K562 (cell line): ENCODE results near the gene DCUN1D3. TPM values are rescaled to one million over a fixed set of nuclear protein-coding genes. Genes with fewer than 3 reads are reported as not detected.

Experiments used
- ATAC-seq: fragments of 200-7000 bp; cut with Tn5 transposase; 3 replicates; pipeline ENCODE4 v1.9.1; 2020; ENCODE audit warnings: moderate library complexity
- BruUV-seq: library from RNA; stranded (reverse); fragments of 400-500 nt; replicated peaks from 2 replicates; lab custom pipeline; 2021; lab: Mats Ljungman, UMichigan
- CTCF ChIA-PET: fragments of 300-600 bp; formaldehyde crosslinking; extraction: SDS; loops from one replicate; lab custom pipeline; 2021; ENCODE audit warnings: low intra/inter-chr PET ratio; lab: Yijun Ruan, JAX
- POLR2A ChIA-PET: fragments of 300-600, 350-650 bp; sonication (Branson Sonifier 250); formaldehyde crosslinking; extraction: SDS; loops from one replicate; lab custom pipeline; 2021; ENCODE audit warnings: antibody characterized with exemption, inconsistent platforms; lab: Yijun Ruan, JAX
- DNase-seq, 4 experiments: peaks; one replicate each; pipeline versions ENCODE4 v3.0.0 to v3.0.0-alpha.2; 2011 to 2018; ENCODE audit warnings: low spot score in 3 of 4, mixed read lengths in 3 of 4; ENCODE audit errors: extremely low read depth in 1 of 4
- FAIRE-seq: peaks from 2 replicates; lab custom pipeline; 2011; peaks lifted over from hg19 to GRCh38; lab: Jason Lieb, UNC
- H2AFZ ChIP-seq: 2 replicates; pipeline ENCODE4 v1.6.0; 2011; ENCODE audit warnings: low read depth, low read length, control low read depth, inconsistent platforms
- H3K27ac ChIP-seq: fragments of 200-600 bp; 3 replicates; pipeline ENCODE4 v1.8.0; 2011; ENCODE audit warnings: low read depth, mild to moderate bottlenecking, control low read depth, inconsistent platforms, low read length, moderate library complexity, mixed read lengths; ENCODE audit errors: extremely low read depth
- H3K27me3 ChIP-seq, 2 experiments: fragments of 300-600 bp in 1 of 2; 2 replicates in 1 of 2; 3 replicates in 1 of 2; pipeline versions ENCODE4 v1.6.0 to v1.8.0; 2011; ENCODE audit warnings: inconsistent platforms in 2 of 2, low read length in 2 of 2, mild to moderate bottlenecking in 1 of 2, mixed read lengths in 1 of 2, moderate library complexity in 1 of 2; ENCODE audit not compliant: control insufficient read depth in 2 of 2, insufficient read depth in 2 of 2
- H3K36me3 ChIP-seq: fragments of 300-600 bp; 3 replicates; pipeline ENCODE4 v1.8.0; 2011; ENCODE audit warnings: mild to moderate bottlenecking, low read length, inconsistent platforms; ENCODE audit not compliant: control insufficient read depth, insufficient read depth
- H3K4me1 ChIP-seq, 2 experiments: fragments of 200-600 bp in 1 of 2; replicated peaks in 1 of 2; 2 replicates in 1 of 2; 3 replicates in 1 of 2; pipeline versions ENCODE4 v1.5.1 to v1.8.0; 2011; ENCODE audit warnings: inconsistent platforms in 2 of 2, low read length in 2 of 2, mild to moderate bottlenecking in 1 of 2, mixed read lengths in 1 of 2, moderate library complexity in 1 of 2; ENCODE audit not compliant: control insufficient read depth in 2 of 2, insufficient read depth in 2 of 2
- H3K4me2 ChIP-seq: 2 replicates; pipeline ENCODE4 v1.6.1; 2011; ENCODE audit warnings: low read length, control low read depth, inconsistent platforms, mixed read lengths; ENCODE audit not compliant: insufficient read depth
- H3K4me3 ChIP-seq: fragments of 200-600 bp; sonication (generic), shearing (Covaris generic); 2 replicates; pipeline ENCODE4 v1.5.1; 2016; ENCODE audit warnings: control low read depth, inconsistent platforms
- H3K79me2 ChIP-seq: fragments of 200-600 bp; 3 replicates; pipeline ENCODE4 v1.8.0; 2011; ENCODE audit warnings: low read length, inconsistent platforms; ENCODE audit not compliant: control insufficient read depth, insufficient read depth
- H3K9ac ChIP-seq, 2 experiments: 2 replicates each; pipeline versions ENCODE4 v1.6.0 to v1.6.1; 2011; ENCODE audit warnings: low read depth in 2 of 2, low read length in 2 of 2, control low read depth in 1 of 2, inconsistent platforms in 1 of 2, mild to moderate bottlenecking in 1 of 2, mixed read lengths in 1 of 2; ENCODE audit not compliant: insufficient read depth in 1 of 2
- H3K9me1 ChIP-seq: one replicate; pipeline ENCODE4 v1.6.0; 2011; ENCODE audit warnings: inconsistent platforms, mild to moderate bottlenecking, low read length, moderate library complexity; ENCODE audit not compliant: control insufficient read depth, insufficient read depth
- H3K9me3 ChIP-seq: replicated peaks from 2 replicates; pipeline ENCODE4 v1.5.1; 2011; ENCODE audit warnings: low read depth, low read length, inconsistent platforms; ENCODE audit not compliant: control insufficient read depth, insufficient read depth
- H4K20me1 ChIP-seq: replicated peaks from 2 replicates; pipeline ENCODE4 v1.6.1; 2011; ENCODE audit warnings: low read length, inconsistent platforms, mixed read lengths; ENCODE audit not compliant: control insufficient read depth, insufficient read depth
- ARID3A ChIP-seq: IDR thresholded peaks from 2 replicates; pipeline ENCODE4 v1.6.1; 2012; ENCODE audit warnings: low read depth, low read length, improper control_type of control experiment, borderline replicate concordance
- BACH1 ChIP-seq: fragments of 200-800 bp; sonication (Bioruptor generic); IDR thresholded peaks from 2 replicates; pipeline ENCODE4 v1.6.1; 2016; ENCODE audit warnings: missing genetic modification characterization, missing compliant biosample characterization
- BRCA1 ChIP-seq, 2 experiments: fragments of 450-650 bp in 1 of 2; sonication (generic) in 1 of 2; formaldehyde crosslinking in 1 of 2; IDR thresholded peaks; 2 replicates each; pipeline versions ENCODE4 v1.5.0 to v1.6.1; 2017 to 2020; ENCODE audit warnings: mild to moderate bottlenecking in 1 of 2, missing genetic modification reagents in 1 of 2
- CC2D1A ChIP-seq: fragments of 450-650 bp; IDR thresholded peaks from 2 replicates; pipeline ENCODE4 v1.6.1; 2017; ENCODE audit warnings: mild to moderate bottlenecking
- DPF2 ChIP-seq: fragments of 450-650 bp; IDR thresholded peaks from 2 replicates; pipeline ENCODE4 v1.6.1; 2016
- ELK1 ChIP-seq: sonication (generic); formaldehyde crosslinking; IDR thresholded peaks from 2 replicates; pipeline ENCODE4 v1.8.1; 2022; ENCODE audit warnings: missing genetic modification reagents
- GABPA ChIP-seq: fragments of 200-800 bp; sonication (Bioruptor generic); conservative IDR thresholded peaks from 2 replicates; pipeline ENCODE4 v1.6.1; 2016; ENCODE audit warnings: low read depth, missing genetic modification characterization, missing compliant biosample characterization
- IRF2 ChIP-seq: sonication (generic); formaldehyde crosslinking; IDR thresholded peaks from 2 replicates; pipeline ENCODE4 v1.8.1; 2022; ENCODE audit warnings: mild to moderate bottlenecking, missing genetic modification reagents
- MCM5 ChIP-seq: fragments of 450-650 bp; IDR thresholded peaks from 2 replicates; pipeline ENCODE4 v1.6.1; 2016; ENCODE audit warnings: low read depth
- NEUROD1 ChIP-seq: fragments of 150-350 bp; IDR thresholded peaks from 2 replicates; pipeline ENCODE4 v1.6.1; 2014; ENCODE audit warnings: borderline replicate concordance, low read length, low read depth; ENCODE audit not compliant: partially characterized antibody
- PPARD ChIP-seq: fragments of 250-450 bp; sonication (Bioruptor Pico); IDR thresholded peaks from 2 replicates; pipeline ENCODE4 v1.8.0; 2022; ENCODE audit warnings: inconsistent platforms, mild to moderate bottlenecking, moderate library complexity
- XRCC4 ChIP-seq: IDR thresholded peaks from one replicate; pipeline ENCODE4 v1.6.1; 2011; ENCODE audit not compliant: insufficient read depth, insufficient read length; ENCODE audit errors: extremely low read depth
- ZNF384 ChIP-seq: IDR thresholded peaks from 2 replicates; pipeline ENCODE4 v1.6.1; 2012; ENCODE audit warnings: low read depth, low read length, improper control_type of control experiment
- ZNF707 ChIP-seq: fragments of 250-450 bp; sonication (Bioruptor Pico); conservative IDR thresholded peaks from 2 replicates; pipeline ENCODE4 v1.8.0; 2022; ENCODE audit warnings: inconsistent platforms, mild to moderate bottlenecking, moderate library complexity
- WGBS: fragments of 100-300 bp; shearing (Covaris generic); methylation state at CpG from one replicate; pipeline ENCODE4 v1.1.6; 2016; ENCODE audit warnings: low coverage, mixed read lengths; ENCODE audit not compliant: insufficient coverage; ENCODE audit errors: missing lambda C conversion rate; 5-methylcytosine and 5-hydroxymethylcytosine counted together
- in situ Hi-C: fragments of 300-500 bp; cut with MboI; formaldehyde crosslinking; loops from 4 replicates; pipeline ENCODE4 v1.15.0; 2018; ENCODE audit warnings: inconsistent platforms, mixed read lengths
- intact Hi-C: fragments of 100-400 bp; cut with micrococcal nuclease; formaldehyde crosslinking; loops from 2 replicates; pipeline ENCODE4 v1.14.2; 2022
- polyA plus RNA-seq, 8 experiments: library from polyadenylated mRNA; depleted of rRNA in 4 of 8; stranded (reverse) in 5 of 8; unstranded in 3 of 8; fragments of >200 nt; fragmentation: Nextera tagmentation in 2 of 8; fragmentation: Illumina TruSeq in 1 of 8; extraction: Ambion mirVana in 2 of 8; extraction: Trizol in 1 of 8; gene quantifications; 2 replicates each; pipeline versions ENCODE4 v1.2.1 to v1.2.3, GENCODE V29; 2011 to 2014; ENCODE audit warnings: inconsistent platforms in 1 of 8, missing spikeins in 1 of 8
- total RNA-seq, 7 experiments: library from RNA; depleted of rRNA in 6 of 7; stranded (reverse); fragments of >200 nt in 6 of 7; fragmentation: Illumina TruSeq in 2 of 7; extraction: Trizol in 2 of 7; gene quantifications; 2 replicates each; pipeline versions ENCODE4 v1.2.1 to v1.2.3, GENCODE V29; 2011 to 2021; ENCODE audit warnings: low replicate concordance in 1 of 7
- TF ChIP-seq, protein P1 (sequence below): fragments of 250-450 bp; sonication (Bioruptor Pico); IDR thresholded peaks from 2 replicates; pipeline ENCODE4 v1.4.0; 2020; ENCODE audit warnings: mild to moderate bottlenecking, moderate library complexity

DCUN1D3 gene
- total and polyA plus RNA-seq, 9 of the 15 experiments (the other 6 are each of a cell fraction or from before 2014, with no cell fraction given) = 1.0 to 4.7 (median 2.2) TPM

- ATAC-seq = no peak
- Histone ChIP-seq H3K27me3 (peaks cover 0 to 8% of the 10 kb centered on the region in 2 experiments; a peak in 1 of 5 replicates), H3K79me2 (no peaks in the 10 kb centered on the region), H4K20me1 (no peaks in the 10 kb centered on the region), H3K4me3 (no peak overlapping the region), H3K9me3 (0 out of 2 replicates have a peak, but pooled peaks cover 2% of the 10 kb centered on the region), H3K4me2 (no peak overlapping the region; the same call in 1 of the 2 replicates), H3K4me1 (peaks cover 20 to 30% of the 10 kb centered on the region in 2 experiments), H2AFZ (peak overlapping the region; percentile 69), H3K9ac (no peak overlapping the region), H3K27ac (no peak overlapping the region), H3K9me1 (no peaks in the 10 kb centered on the region), H3K36me3 (no peaks in the 10 kb centered on the region)
- BruUV-seq = no TSS peak
- intact Hi-C loops = loop anchor here (5.0 kb wide), 1 partner anchor 46 kb away; the partner anchor contains the start of genes DCUN1D3 and LYRM1
- DNase-seq = no peak
- ChIA-PET POLR2A (interaction anchor here (0.7 to 1.3 kb wide), 2 partner anchors 10 to 43 kb away, joined by 3 to 4 read pairs; no protein-coding TSS in a partner anchor), CTCF (no interaction called here)
- in situ Hi-C loops = no loop called here
- FAIRE-seq = no peak
- WGBS = 35% methylated on average over 9 of the region's 9 CpGs
- TF ChIP-seq CC2D1A = no peak
- TF ChIP-seq ARID3A = no peak
- 0 out of 2 replicates have a peak, but pooled peaks have one; percentile 39 for TF ChIP-seq BACH1 (tag)
- TF ChIP-seq DPF2 = no peak
- no peak for TF ChIP-seq NEUROD1
- no peak for TF ChIP-seq ZNF384
- TF ChIP-seq ZNF707 = no peak
- peak; percentile 38; the same call in 1 of the 2 replicates for TF ChIP-seq GABPA (tag)
- no peak for TF ChIP-seq XRCC4
- TF ChIP-seq, protein P1, sequence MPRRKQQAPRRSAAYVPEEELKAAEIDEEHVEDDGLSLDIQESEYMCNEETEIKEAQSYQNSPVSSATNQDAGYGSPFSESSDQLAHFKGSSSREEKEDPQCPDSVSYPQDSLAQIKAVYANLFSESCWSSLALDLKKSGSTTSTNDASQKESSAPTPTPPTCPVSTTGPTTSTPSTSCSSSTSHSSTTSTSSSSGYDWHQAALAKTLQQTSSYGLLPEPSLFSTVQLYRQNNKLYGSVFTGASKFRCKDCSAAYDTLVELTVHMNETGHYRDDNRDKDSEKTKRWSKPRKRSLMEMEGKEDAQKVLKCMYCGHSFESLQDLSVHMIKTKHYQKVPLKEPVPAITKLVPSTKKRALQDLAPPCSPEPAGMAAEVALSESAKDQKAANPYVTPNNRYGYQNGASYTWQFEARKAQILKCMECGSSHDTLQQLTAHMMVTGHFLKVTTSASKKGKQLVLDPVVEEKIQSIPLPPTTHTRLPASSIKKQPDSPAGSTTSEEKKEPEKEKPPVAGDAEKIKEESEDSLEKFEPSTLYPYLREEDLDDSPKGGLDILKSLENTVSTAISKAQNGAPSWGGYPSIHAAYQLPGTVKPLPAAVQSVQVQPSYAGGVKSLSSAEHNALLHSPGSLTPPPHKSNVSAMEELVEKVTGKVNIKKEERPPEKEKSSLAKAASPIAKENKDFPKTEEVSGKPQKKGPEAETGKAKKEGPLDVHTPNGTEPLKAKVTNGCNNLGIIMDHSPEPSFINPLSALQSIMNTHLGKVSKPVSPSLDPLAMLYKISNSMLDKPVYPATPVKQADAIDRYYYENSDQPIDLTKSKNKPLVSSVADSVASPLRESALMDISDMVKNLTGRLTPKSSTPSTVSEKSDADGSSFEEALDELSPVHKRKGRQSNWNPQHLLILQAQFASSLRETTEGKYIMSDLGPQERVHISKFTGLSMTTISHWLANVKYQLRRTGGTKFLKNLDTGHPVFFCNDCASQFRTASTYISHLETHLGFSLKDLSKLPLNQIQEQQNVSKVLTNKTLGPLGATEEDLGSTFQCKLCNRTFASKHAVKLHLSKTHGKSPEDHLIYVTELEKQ (CRISPR knock-in tag) = no peak
- no peak for TF ChIP-seq MCM5
- TF ChIP-seq ELK1 = no peak
- TF ChIP-seq PPARD = no peak
- no peak for TF ChIP-seq IRF2 (CRISPR knock-in tag)
- no peak for TF ChIP-seq BRCA1 (IDR thresholded peaks at IDR 0.05)
- no peak for TF ChIP-seq BRCA1 (CRISPR knock-in tag; IDR thresholded peaks at IDR 0.05)
These were observed 48.3 kb upstream of the DCUN1D3 start for GRCh38 chr16:20948444-20948843.
